GM21717 (cell line): ENCODE measurements around the gene AGFG2.
"Not testable (repeated sequence)": the region's sequence is repeated elsewhere in the genome, so short reads cannot be mapped to it uniquely, and the experiment has no call there.

ENCODE experiments used
- ATAC-seq: cut with Tn5 transposase; IDR thresholded peaks from one replicate; pipeline ENCODE4 v1.9.1; 2021; ENCODE audit warnings: mild to moderate bottlenecking, moderate library complexity; ENCODE audit not compliant: unreplicated experiment

AGFG2 gene

GRCh38 chr7:100538654-100539435 is at the start of gene AGFG2:
AGFG2 (plus strand) TSS chr7:100539203; CDS start chr7:100539347, 144 bp downstream.
- ATAC-seq = peak; percentile 91

- no peak for ATAC-seq
Measured at GRCh38 chr7:100489824-100490223, 49.2 kb upstream of the AGFG2 start.

- no peak for ATAC-seq
Measured at GRCh38 chr7:100490483-100491191, 48.4 kb upstream of the AGFG2 start.

GRCh38 chr7:100491192-100491578 is 47.8 kb upstream of the AGFG2 start:
- no peak for ATAC-seq

- ATAC-seq = no peak
Measured at GRCh38 chr7:100492738-100493475, 46.1 kb upstream of the AGFG2 start.

GRCh38 chr7:100493476-100494264 is 45.3 kb upstream of the AGFG2 start:
- ATAC-seq = no peak

GRCh38 chr7:100496509-100496908 is 42.5 kb upstream of the AGFG2 start:
- ATAC-seq = no peak

- ATAC-seq = not testable (repeated sequence)
Measured at GRCh38 chr7:100500743-100501142, 38.3 kb upstream of the AGFG2 start.

GRCh38 chr7:100504031-100504430 is 35.0 kb upstream of the AGFG2 start:
- ATAC-seq = not testable (repeated sequence)

GRCh38 chr7:100504887-100505611 is 34.0 kb upstream of the AGFG2 start:
- ATAC-seq = no peak

- ATAC-seq = no peak
Measured at GRCh38 chr7:100506356-100506923, 32.6 kb upstream of the AGFG2 start.

GRCh38 chr7:100509231-100509630 is 29.8 kb upstream of the AGFG2 start:
- ATAC-seq = no peak

- no peak for ATAC-seq
Measured at GRCh38 chr7:100510437-100511239, 28.4 kb upstream of the AGFG2 start.

- ATAC-seq = no peak
Measured at GRCh38 chr7:100513212-100513810, 25.7 kb upstream of the AGFG2 start.

- ATAC-seq = no peak
Measured at GRCh38 chr7:100515072-100515532, 23.9 kb upstream of the AGFG2 start.

GRCh38 chr7:100516135-100516812 is 22.7 kb upstream of the AGFG2 start:
- no peak for ATAC-seq

- no peak for ATAC-seq
Measured at GRCh38 chr7:100517305-100517704, 21.7 kb upstream of the AGFG2 start.

GRCh38 chr7:100519580-100519979 is 19.4 kb upstream of the AGFG2 start:
- no peak for ATAC-seq
